Stimulated activated CD4-positive, alpha-beta T cell treated with anti-CD3 and anti-CD28 coated beads, Interleukin-1b, Interleukin-23, amount 100 ng/mL, for 48 hours (primary cell): Measurements from ENCODE around the gene GTF2H4.
"Not testable (repeated sequence)": the region's sequence is repeated elsewhere in the genome, so short reads cannot be mapped to it uniquely, and the experiment has no call there.

Experiments
- DNase-seq: peaks from one replicate; pipeline ENCODE4 v3.0.0-alpha.2; 2020

GTF2H4 gene

GRCh38 chr6:30895343-30895742 is 12.7 kb upstream of the GTF2H4 start:
- no peak for DNase-seq

- no peak for DNase-seq
These were observed 11.5 kb upstream of the GTF2H4 start for GRCh38 chr6:30896541-30896940.

GRCh38 chr6:30897882-30898281 is 10.1 kb upstream of the GTF2H4 start:
- no peak for DNase-seq

GRCh38 chr6:30898750-30899360 is 9.2 kb upstream of the GTF2H4 start:
- no peak for DNase-seq

- no peak for DNase-seq
These were observed 7.1 kb upstream of the GTF2H4 start for GRCh38 chr6:30900863-30901417.

GRCh38 chr6:30901436-30901835 is 6.6 kb upstream of the GTF2H4 start:
- no peak for DNase-seq

- not testable (repeated sequence) for DNase-seq
These were observed 5.8 kb upstream of the GTF2H4 start for GRCh38 chr6:30902196-30902595.

- DNase-seq: no peak
These were observed 5.3 kb upstream of the GTF2H4 start for GRCh38 chr6:30902709-30903108.

GRCh38 chr6:30903236-30903635 is 4.8 kb upstream of the GTF2H4 start:
- DNase-seq: no peak

- DNase-seq: not testable (repeated sequence)
These were observed 683 bp upstream of the GTF2H4 start for GRCh38 chr6:30907290-30907757.

- DNase-seq: no peak
These were observed 693 bp downstream of the GTF2H4 start for GRCh38 chr6:30908700-30909099.

GRCh38 chr6:30910473-30910872 is 2.5 kb downstream of the GTF2H4 start:
- not testable (repeated sequence) for DNase-seq

GRCh38 chr6:30912746-30913520 is 4.9 kb downstream of the GTF2H4 start:
- no peak for DNase-seq

GRCh38 chr6:30913721-30914075 is 5.7 kb downstream of the GTF2H4 start:
- no peak for DNase-seq

GRCh38 chr6:30914076-30914853 is 6.3 kb downstream of the GTF2H4 start, which contains the start of gene VARS2:
Gene VARS2 (plus strand): TSS chr6:30914238. CDS start chr6:30914837, 599 bp downstream.
- peak; percentile 89 for DNase-seq

GRCh38 chr6:30914854-30915590 is 7.0 kb downstream of the GTF2H4 start:
- no peak for DNase-seq

GRCh38 chr6:30915591-30915946 is 7.6 kb downstream of the GTF2H4 start:
- DNase-seq: no peak

GRCh38 chr6:30917041-30917440 is 9.0 kb downstream of the GTF2H4 start:
- DNase-seq: no peak

GRCh38 chr6:30917487-30917886 is 9.5 kb downstream of the GTF2H4 start:
- DNase-seq: no peak

GRCh38 chr6:30918670-30919069 is 10.7 kb downstream of the GTF2H4 start:
- DNase-seq: no peak

- DNase-seq: no peak
These were observed 14.4 kb downstream of the GTF2H4 start for GRCh38 chr6:30922447-30922852.

GRCh38 chr6:30924040-30924627 is 16.1 kb downstream of the GTF2H4 start:
- DNase-seq: not testable (repeated sequence)
